Measurements from ENCODE around the gene MUC22.
"Not testable (repeated sequence)": the region's sequence is repeated elsewhere in the genome, so short reads cannot be mapped to it uniquely, and the experiment has no call there.

Gene MUC22

DNA sequence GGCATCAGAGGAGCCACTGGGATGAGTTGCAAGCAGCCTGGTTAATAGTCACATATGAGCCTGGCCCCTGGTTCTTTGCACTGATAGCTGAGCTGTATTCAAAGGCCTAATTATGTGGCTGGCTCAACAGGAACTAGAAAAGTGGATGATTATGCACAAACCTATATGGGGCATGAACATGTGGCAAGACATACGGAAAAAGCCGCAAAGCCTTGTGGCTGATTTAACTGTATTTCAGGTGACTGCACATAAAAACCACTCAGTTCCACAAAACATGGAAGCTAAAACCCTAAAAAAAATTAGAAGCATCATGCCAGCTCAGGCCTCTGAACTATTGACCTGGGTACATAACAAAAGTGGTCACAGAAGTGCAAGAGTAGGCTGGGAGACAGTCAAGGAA lies 13.0 kb upstream of the MUC22 start:
- DNase-seq (ENCODE audit: low read depth, low spot score) = no peak

DNA sequence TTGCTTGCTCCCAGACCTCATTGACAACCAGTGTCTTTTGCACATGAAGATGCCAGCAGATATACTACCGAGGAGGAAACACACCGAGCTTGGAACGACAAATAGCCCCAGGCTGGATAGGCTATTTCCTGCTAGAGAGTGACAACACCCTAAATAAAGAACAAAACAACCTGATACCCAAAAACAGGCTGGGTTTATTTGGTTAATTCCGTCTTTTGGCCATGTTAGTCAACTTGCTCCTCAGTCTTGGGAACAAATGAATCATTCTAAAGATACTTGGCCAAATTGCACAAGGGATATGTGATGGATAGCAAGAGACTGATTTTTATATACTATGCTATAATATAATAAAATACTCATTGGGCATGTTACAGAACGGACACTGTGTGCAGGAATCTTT lies 11.5 kb upstream of the MUC22 start:
- peak; percentile 32 for DNase-seq (ENCODE audit: low read depth, low spot score)

DNA sequence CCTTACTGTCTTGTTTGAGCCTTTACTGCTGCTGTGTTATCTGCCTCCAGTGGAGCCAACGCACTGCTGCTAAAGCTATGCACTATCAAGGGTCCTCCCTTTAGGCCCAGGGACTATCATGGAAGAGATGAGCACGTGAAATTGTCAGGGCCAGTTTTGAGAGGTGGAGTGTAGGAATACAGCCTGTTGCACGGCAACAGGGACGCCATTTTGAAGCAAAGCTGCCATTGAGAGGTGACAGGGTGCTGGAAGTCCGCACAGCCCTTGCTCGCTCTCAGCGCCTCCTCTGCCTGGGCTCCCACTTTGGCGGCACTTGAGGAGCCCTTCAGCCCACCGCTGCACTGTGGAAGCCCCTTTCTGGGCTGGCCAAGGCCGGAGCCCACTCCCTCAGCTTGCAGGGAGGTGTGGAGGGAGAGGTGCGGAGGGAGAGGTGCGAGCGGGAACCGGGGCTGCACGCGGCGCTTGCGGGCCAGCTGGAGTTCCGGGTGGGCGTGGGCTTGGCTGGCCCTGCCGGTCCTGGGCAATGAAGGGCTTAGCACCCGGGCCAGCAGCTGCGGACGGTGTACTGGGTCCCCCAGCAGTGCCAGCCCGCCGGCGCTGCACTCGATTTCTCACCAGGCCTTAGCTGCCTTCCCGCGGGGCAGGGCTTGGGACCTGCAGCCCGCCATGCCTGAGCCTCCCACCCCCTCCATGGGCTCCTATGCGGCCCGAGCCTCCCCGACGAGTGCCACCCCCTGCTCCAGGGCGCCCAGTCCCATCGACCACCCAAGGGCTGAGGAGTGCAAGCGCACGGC lies 10.0 kb upstream of the MUC22 start:
- not testable (repeated sequence) for DNase-seq (ENCODE audit: low read depth, low spot score)

DNA sequence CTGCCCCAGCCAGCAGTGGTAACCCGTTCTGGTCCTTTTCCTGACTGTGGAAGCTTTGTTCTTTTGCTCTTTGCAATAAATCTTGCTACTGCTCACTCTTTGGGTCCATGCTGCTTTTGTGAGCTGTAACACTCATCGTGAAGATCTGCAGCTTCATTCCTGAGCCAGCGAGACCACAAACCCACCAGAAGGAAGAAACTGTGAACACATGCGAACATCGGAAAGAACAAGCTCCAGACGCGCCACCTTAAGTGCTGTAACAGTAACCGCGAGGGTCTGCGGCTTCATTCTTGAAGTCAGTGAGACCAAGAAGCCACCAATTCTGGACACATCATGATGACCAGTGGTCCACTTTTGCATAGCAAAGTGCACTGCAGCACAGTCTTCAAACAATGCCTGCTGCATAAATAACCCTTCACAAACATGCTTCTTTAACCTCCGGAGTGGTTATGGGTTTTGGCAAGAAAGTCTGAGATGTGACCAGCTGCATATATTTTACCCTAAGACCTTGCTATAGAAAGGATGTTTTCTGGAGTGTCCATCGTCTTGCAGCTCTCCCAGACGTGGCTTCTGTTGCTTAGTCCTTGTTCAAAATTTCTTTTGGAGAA lies 8.9 kb upstream of the MUC22 start:
- no peak for DNase-seq (ENCODE audit: low read depth, low spot score)

DNA sequence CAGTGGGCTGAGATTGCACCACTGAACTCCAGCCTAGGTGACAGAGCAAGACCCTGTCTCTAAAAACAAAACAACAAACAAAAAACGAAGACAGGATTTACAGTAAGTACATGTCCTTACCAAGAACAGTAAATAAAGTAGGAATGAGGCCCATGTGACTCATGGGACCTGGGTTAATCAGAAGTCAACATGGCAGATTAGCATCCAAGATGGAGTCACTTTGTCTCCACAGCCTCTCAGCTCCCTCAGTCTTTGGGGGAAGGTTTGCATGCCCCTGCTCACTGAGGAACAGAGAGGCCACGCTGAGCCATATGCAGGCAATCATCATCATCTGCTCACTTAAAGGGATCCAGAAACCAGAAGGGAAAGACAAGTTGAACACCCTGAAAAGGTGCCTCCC lies 7.8 kb upstream of the MUC22 start:
- no peak for DNase-seq (ENCODE audit: low read depth, low spot score)

DNA sequence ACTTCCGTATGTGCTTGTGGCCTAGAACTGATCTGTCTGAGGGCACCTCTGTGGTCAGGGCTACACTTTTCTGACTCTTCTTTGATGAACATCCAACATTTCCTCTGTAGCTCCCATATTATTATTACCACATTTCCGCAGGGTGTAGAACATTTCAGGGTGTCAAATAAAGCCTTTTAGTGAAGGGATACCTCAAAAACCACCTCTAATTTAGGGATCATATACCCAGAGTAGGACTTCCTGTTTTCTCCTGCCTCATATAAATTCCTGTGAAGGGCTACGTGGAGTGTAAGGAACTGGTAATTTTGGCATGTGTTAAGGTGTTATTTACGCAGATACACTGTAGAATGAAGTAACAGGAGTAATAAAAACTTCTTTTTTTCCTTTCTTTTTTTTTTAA lies 5.5 kb upstream of the MUC22 start:
- no peak for DNase-seq (ENCODE audit: low read depth, low spot score)

DNA sequence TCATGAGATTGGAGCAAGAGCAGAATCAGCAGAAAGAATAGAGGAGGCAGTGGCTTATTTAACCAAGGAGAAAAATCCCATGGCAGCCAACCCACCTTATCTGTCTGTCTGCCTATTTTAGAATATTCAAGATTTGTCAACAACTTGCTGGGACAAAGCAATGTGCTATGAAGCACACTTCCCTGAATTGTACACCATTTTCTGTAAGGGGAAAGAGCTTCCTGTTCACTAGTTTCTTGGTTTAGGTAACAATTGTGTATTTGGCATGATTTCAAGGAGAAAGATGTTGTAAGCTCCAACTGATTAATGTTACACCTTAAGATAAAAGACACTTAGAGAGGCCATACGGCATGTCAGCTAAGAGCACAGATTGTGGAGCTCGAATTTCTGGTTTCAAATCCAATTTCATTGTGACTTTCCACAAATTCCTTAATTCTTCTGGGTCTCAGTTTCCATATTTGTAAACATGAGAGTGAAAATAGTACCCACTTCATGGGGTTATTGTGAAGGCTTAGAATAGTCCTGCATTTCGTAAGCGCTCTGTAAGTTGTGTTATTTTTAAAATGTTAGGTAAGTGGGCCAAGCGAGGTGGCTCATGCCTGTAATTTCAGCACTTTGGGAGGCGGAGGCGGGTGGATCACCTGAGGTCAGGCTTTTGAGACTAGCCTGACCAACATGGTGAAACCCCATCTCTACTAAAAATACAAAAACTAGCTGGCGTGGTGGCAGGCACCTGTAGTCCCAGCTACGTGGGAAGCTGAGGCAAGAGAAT lies 4.8 kb upstream of the MUC22 start:
- no peak for DNase-seq (ENCODE audit: low read depth, low spot score)

DNA sequence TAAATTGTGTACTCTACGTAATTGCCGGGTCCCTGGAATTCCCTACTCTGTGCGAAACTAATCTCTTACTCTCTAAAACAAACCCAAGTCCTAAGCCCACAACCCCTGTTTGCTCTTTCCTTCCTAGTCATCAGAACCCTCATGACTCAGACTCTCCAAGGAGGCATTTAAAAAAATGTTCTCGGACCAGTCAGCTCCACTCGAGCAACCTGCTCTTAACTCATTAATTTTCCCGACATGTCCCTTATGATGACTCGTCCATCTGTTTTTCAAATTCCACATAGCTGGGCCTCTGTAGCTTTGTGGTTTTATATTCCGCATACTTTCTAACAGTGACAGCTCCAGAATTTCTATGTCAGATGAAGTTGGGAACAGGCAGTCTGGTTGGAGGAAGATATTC lies 2.6 kb upstream of the MUC22 start:
- no peak for DNase-seq (ENCODE audit: low read depth, low spot score)

DNA sequence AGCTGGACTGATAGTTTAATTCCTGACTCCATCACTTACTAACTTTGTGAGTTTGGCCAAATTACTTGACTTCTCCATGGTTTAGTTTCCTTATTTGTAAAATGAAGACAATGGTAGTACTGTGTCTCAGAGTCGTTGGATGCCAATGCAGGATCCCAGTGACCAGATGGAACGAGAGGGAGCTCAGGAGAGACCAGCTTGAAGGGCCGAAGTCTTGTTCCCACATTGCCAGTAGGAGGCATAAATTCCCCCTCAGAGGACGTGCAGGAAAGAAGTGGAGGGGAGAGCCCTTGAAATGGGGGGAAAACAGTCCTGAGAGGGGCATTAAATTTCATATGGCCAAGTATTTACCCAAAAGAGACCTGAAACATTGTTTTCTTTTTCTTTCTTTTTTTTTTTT lies 2.1 kb upstream of the MUC22 start:
- DNase-seq (ENCODE audit: low read depth, low spot score) = no peak

DNA sequence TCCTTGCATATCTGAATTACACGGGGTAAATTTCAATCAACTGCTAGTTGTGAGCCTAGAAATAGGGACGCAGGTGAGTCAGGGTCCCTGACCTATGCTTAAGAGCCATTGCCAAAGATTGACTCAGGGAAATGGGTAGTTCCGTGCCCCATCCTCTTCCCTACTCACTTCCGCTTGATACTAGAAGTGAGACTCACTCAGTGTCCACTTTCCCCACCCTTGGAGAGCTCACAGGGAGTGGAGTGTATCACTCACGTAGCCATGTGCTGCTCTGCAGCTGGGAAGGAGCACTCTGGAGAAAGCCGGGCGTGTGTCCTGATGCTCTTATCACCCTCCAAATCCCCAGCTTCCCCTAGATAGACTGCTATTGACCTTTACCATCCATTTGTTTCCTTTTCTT lies 543 bp upstream of the MUC22 start:
- no peak for DNase-seq (ENCODE audit: low read depth, low spot score)

DNA sequence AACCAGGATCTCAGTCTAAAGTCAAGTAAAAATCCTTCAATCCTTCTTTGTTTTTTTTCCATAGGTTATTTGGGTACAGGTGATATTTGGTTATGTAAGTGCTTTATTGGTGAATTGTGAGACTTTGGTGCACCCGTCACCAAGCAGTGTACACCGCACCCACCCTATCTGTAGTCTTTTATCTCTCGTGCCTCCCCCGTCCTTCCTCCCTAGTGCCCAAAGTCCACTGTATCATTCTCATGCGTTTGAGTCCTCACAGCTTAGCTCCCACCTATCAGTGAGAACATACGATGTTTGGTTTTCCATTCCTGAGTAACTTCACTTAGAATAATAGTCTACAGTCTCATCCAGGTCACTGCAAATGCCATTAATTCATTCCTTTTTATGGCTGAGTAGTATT lies 879 bp downstream of the MUC22 start:
- no peak for DNase-seq (ENCODE audit: low read depth, low spot score)

DNA sequence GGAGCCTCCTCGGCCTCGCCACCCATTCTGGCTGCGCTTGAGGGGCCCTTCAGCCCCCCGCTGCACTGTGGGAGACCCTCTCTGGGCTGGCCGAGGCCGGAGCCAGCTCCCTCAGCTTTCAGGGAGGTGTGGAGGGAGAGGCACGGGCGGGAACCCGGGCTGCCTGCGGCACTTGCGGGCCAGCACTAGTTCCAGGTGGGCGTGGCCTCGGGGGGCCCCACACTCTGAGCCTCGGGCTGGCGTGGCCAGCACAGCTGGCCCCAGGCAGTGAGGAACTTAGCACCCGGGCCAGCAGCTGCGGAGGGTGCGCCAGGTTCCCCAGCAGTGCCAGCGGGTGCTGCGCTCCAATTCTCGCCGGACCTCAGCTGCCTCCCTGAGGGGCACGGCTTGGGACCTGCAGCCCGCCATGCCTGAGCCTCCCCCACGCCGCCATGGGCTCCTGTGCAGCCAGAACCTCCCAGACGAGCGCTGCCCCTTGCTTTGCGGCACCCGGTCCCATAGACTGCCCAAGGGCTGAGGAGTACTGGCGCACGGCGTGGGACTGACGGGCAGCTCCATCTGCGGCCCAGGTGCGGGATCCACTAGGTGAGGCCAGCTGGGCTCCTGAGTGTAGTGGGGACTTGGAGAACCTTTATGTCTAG lies 6.5 kb downstream of the MUC22 start:
- DNase-seq (ENCODE audit: low read depth, low spot score) = no peak

DNA sequence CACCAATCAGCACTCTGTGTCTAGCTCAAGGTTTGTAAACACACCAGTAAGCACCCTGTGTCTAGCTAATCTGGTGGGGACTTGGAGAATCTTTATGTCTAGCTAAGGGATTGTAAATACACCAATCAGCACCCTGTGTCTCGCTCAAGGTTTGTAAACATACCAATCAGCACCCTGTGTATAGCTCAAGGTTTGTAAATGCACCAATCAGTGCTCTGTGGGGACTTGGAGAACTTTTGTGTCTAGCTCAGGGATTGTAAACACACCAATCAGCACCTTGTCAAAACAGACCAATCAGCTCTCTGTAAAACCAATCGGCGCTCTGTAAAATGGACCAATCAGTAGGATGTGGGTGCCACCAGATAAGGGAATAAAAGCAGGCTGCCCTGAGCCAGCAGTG lies 7.2 kb downstream of the MUC22 start:
- DNase-seq (ENCODE audit: low read depth, low spot score) = not testable (repeated sequence)

DNA sequence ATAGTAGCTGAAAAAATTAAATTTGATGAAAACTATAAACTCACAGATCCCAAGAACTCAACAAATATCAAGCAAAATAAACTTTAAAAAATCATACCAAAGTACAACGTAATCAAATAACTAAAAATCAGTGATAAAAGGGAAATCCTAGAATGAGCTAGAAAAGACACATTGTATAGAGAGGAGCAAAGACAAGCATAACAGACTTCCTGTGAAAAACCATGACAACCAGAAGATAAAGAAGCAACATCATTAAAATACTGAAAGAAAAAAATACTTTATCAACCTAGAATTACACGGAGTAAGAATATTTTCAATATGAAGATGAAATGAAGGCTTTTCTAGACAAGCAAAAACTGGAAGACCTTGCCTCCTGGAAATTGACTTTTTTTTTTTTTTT lies 9.8 kb downstream of the MUC22 start:
- DNase-seq (ENCODE audit: low read depth, low spot score) = no peak

DNA sequence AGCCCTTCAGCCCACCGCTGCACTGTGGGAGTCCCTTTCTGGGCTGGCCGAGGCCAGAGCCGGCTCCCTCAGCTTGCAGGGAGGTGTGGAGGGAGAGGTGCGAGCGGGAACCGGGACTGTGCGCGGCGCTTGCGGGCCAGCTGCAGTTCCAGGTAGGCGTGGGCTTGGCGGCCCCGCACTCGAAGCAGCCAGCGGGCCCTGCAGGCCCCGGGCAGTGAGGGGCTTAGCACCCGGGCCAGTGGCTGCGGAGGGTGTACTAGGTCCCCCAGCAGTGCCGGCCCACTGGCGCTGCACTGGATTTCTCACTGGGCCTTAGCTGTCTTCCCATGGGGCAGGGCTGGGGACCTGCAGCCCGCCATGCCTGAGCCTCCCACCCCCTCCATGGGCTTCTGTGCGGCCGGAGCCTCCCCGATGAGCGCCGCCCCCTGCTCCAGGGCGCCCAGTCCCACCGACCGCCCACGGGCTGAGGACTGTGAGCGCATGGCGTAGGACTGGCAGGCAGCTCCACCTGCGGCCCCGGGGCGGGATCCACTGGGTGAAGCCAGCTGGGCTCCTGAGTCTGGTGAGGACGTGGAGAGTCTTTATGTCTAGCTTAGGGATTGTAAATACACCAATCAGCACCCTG lies 10.5 kb downstream of the MUC22 start:
- peak; percentile 70 for DNase-seq (ENCODE audit: low read depth, low spot score)

DNA sequence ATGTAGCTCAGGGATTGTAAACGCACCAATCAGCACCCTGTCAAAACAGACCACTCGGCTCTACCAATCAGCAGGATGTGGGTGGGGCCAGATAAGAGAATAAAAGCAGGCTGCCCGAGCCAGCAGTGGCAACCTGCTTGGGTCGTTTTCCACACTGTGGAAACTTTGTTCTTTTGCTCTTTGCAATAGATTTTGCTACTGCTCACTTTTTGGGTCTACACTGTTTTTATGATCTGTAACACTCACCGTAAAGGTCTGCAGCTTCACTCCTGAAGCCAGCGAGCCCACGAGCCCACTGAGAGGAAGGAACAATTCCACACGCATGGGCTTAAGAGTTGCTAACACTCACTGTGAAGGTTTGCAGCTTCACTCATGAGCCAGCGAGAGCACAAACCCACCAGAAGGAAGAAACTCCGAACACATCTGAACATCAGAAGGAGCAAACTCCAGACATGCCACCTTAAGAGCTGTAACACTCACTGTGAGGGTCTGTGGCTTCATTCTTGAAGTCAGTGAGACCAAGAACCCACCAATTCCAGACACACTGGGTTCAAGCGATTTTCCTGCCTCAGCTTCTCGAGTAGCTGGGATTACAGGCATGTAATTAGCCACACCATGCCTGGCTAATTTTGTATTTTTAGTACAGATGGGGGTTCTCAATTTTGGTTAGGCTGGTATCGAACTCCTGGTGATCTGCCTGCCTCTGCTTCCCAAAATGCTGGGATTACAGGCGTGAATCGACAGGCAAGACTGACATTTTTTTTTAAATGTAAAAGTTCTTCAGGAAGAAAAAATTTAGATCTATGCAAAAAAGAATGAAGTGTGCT lies 11.6 kb downstream of the MUC22 start:
- not testable (repeated sequence) for DNase-seq (ENCODE audit: low read depth, low spot score)

DNA sequence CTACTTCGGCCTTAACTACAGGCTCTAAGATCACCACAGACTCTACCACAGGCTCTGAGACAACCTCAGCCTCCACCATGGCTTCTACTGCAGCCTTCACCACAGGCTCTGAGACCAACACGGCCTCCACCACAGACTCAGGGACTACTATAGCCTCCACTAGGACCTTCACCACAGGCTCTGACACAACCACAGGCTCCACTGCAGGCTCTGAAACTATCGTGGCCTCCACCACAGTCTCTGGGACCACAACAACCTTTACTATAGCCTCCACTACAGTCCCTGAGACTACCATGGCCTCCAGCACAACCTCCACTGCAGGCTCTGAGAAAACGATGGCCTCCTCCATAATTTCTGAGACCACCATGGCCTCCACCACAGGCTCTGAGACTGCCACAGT lies 15.3 kb downstream of the MUC22 start:
- no peak for DNase-seq (ENCODE audit: low read depth, low spot score)

DNA sequence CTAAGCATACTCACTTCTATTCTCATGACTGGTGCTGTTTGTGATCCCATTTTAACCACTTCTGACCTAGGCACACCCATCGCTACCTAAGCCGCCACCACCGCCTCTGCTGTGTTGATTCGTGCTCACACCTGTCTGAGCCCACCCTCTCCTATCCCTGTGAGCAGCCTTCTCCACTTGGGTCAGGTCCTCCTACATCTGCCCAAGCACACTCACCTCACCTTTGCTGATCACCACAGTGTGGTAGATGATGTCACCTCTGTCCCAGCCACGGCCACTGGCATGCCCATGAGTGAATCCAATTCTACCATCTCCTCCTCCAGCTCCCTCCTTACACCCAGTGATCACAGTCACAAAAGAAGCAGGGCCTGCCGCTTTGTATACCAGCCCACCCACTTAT lies 20.8 kb downstream of the MUC22 start:
- DNase-seq (ENCODE audit: low read depth, low spot score) = no peak

DNA sequence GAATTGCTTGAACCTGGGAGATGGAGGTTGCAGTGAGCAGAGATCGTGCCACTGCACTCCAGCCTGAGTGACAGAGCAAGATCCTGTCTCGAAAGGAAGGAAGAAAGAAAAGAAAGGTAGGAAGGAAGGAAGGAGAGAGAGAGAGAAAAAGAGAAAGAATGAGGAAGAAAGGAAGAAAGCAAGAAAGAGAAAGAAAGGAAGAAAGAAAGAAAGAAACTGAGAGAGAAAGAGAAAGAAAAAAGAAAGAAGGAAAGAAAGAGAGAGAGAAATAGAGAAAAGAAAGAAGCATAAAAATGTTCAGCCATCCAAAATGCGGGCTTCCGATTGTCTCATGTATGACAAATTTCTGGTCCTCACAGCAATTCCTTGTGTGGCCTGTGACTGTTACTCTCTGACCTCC lies 22.8 kb downstream of the MUC22 start:
- no peak for DNase-seq (ENCODE audit: low read depth, low spot score)

DNA sequence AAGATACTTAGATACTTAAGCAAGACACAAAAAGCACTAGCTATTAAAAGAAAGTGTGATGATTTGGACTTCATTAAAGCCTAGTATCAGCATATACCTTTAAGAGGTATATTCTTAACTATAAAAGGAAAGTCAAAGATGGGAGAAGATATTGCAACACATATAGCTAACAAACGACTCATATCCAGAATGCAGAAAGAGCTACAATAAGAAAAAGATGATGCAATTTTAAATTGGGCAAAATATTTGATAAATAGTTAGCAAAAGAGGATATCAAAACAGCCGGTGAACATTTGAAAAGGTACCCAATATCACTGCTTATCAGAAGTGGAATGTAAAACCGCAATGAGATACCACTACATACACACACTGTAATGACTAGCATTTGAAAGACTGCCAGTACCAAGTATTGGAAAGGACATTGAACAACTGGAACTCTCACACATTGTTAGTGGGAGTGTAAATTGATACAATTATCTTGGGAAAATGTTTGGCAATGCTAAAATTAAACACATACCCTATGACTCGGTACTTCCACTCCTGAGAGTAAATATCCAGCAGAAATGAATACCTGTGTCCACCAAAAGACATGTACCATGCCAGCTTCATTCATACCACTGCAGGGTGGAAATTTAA lies 25.7 kb downstream of the MUC22 start:
- DNase-seq (ENCODE audit: low read depth, low spot score) = no peak

DNA sequence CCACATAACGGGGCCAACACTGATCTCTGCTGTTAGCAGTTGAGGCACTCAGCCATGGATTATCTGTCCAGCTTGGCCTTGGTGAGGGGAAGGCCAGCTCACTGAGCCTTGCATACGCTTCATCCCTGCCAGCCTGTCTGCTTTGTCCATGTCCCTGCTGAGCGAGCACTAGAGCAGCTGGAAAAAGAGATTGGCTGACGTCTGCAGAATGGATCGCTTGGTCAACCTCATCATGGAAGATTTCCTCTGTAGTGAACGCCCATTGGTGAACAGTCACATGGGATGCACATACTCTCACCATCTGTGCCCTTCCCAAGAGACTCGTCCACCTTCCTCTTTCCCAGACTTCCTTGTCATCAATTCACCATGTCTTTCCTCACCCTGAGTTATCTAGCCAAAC lies 26.9 kb downstream of the MUC22 start:
- no peak for DNase-seq (ENCODE audit: low read depth, low spot score)
